HG02943 (cell line): Measurements from ENCODE around the gene SNRNP48.

Experiments
- ATAC-seq: cut with Tn5 transposase; IDR thresholded peaks from one replicate; pipeline ENCODE4 v1.9.1; 2021; ENCODE audit warnings: mild to moderate bottlenecking, low read depth, moderate library complexity; ENCODE audit not compliant: unreplicated experiment

The SNRNP48 gene

DNA sequence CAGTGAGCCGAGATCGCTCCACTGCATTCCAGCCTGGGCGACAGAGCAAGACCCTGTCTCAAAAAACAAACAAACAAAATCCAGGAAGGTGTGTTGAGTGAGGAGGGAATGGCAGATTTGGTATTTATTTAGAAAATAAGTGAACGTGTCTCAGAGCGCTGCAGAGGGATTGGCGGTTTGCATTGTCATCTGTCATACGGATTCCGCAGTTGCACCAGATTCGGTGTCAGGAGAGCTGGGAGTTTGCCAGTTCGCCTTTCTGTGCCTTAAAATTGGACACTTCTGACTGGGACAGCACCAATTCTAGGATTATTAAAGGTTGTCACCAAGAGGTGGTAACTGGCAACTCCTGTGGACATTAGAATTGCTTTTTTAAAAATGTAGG is 912 bp downstream of the SNRNP48 start:
- ATAC-seq: no peak

- no peak for ATAC-seq
These were observed 1.8 kb downstream of the SNRNP48 start for GRCh38 chr6:7591770-7592169.

DNA sequence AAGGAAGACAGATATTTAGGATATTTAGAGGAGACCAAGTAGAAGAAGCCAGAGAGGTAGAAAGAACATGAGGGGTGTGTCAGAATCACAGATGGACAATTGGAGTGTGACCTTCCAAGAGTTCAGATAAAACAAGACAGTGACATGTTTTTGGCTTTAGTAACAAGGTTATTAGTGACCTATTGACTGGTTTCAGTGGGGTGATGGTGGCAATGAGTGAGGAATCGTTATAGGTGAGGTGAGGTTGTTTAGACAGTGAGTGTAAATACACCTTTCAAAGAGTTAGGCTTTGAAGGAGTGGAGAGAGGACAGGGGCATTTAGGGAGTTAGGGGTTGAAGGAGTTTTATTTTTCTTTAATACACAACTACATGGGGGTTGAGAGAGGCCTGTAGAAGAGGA is 3.2 kb downstream of the SNRNP48 start:
- ATAC-seq: no peak

GRCh38 chr6:7594579-7595125 is 4.7 kb downstream of the SNRNP48 start:
- ATAC-seq: no peak

- no peak for ATAC-seq
These were observed 14.0 kb downstream of the SNRNP48 start for GRCh38 chr6:7604003-7604402.

DNA sequence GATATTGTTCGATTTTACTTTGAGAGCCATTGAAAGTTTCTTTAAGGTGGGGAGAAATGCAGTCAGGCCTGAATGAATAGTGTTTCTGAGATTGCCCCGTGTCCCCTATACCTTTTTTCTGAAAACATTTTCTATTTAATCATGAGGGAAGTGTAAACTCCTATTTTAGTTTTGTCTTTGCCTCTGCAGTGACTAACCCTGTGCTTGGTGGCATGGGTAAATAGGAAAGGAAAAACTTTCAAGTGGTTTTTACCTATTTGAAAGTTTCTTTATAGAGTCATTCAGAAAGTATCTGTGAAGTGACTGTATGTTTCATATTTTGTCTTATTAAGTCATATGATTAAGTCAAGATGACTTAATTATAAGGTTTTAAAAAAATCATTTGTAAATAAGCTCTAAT is 14.5 kb downstream of the SNRNP48 start:
- ATAC-seq: no peak

DNA sequence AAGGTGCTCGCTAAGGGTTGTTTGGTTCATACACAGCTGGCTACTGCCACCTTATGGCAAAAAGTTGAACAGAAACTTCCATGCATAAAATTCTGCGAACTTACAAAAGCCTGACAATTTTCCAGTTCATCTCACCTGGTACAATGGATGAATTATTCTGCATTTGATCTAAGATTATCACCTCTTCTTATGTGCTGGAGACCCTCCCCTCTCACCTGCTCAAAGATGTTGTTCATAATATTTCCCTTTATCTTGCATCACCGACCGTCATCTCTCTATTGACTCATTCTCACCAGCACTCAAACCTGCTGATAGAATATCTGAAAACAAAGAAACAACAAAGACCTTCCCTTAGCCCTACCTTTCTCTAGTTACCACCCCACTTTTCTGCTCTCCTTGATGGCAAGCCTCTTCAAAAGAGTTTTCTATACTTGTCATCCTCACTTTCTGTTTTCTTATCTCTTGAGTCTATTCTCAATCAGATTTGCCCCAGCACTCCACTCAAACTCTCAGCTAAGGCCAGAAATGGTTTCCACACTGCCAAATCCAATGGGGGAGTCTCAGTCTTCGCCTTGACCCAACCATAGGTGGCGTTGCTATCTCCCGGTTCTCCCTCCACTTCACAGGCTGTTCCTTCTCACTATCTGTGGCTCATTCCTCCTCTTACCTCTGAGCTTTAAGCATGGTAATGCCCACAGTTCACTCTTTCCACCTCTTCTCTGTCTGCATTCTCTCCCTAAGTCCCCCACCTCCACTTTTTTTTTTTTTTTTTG is 25.8 kb downstream of the SNRNP48 start:
- ATAC-seq: no peak

DNA sequence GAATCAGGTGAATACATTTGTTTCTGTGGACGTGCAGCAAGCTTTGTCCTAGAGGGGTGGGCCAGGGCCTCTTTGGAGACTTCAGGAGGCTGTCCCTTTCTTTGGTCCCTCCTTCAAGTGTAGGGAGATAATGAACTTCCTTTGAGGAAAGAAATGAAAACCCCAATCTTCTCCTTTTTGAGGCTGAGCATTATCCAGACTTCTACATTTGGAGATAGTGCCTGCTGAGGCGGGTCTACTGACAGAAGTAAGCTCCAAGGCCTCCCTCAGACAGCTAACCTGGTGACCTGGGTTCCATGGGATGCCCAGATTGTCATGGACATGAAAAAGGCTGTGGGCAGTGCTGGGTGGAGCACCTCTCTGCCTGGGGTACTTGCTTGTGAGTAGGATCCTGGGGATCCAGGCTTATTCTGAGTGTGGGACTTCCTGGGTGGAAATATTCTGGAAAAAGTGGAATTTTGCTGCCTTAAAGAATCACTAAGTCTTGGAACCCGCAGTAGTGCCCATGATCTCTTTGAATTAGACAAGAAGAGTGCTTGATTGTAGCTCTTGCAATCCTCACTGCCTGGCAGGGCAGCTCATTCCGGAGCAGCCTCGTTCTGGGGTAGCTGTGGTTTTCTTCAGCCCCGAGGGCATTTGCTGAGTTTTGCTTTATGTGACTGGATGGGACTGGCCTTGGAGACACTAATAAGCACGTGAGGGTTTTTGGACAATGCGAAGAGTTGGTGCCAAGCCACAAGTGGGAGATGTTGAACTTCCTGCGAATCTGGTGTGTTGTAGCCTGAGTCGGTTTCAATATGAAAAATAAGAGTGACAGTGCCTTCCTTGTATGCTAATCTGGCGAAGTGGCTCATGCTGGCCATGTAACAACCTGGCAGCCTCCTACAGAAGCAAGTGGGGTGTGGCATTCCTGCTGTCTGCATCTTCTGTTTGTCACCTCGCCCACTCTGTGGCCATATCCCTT is 28.1 kb downstream of the SNRNP48 start:
- no peak for ATAC-seq

DNA sequence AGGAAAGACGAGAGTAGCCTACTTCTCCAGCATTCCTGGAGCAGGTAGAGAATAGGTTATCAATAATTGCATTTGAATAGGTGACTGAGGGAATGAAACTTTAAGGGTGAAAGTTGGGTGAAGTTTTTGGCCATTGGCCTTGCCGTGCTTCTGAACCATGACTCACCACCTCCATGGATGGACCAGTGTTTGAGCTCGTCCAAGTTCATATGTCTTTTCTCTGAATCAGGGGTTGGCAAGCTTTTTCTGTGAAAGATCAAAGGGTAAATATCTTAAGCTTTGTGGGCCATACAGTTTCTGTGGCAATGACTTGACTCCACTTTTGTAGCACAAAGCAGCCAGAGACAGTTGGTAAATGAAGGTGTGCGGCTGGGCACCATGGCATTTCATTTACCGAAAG is 31.8 kb downstream of the SNRNP48 start:
- no peak for ATAC-seq

DNA sequence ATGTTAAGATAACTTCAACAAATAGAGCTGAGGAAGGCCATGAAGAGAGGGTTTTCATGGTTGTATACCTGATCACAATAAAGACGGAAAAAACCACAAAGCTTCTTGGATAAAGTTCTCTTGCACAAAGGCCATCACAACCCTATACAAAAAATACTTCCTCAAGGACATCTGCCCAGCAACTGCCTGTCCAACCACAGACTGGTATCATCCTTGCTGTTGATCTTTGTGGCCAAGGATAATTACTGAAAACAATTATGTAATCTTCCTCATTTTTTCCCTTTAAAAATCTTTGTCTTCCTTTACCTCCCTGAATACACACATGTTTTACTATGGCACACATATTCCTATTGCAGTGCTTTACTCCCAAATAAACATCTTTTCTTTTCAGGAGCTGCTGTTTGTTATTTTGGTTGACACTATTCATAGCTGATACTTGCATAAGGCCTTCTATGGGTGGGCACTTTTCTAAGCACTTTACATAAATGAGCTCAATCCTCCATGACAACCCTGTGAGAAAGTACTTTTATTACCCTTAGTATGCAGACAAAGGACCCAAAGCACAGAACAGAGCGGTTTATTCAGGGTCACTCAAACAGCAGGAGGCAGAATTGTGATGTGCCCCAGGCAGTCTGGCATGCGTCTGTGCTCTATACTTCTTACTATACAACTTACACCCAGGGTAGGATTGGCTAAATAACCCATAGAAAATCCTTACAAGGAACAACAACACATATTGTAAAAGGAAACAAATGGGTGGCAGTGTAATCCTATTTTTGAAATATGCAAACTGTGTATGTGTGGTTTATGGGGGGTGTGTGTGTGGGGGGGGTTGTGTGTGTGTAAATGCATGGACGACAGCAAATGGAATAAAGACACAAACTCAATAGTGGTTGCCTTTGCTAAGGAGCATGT is 35.1 kb downstream of the SNRNP48 start:
- no peak for ATAC-seq

DNA sequence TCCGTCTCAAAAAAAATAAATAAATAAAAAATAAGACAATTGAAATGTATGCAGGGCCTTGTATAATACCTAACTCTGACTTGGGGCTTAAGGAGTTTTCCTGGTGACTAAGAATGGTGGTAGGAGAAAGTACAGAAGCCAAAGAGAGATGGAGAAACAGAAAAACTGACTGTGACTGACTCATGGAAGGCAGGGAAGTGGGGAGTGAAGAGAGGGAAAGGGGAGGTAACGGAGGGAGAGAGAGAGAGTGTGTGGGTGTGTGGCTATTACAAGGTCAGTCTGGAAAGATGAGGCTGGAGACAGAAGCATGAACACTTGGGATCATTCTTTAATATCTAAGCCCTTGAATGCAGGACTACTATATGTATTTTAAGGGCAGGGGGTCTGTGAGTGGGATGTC is 38.5 kb downstream of the SNRNP48 start:
- no peak for ATAC-seq

DNA sequence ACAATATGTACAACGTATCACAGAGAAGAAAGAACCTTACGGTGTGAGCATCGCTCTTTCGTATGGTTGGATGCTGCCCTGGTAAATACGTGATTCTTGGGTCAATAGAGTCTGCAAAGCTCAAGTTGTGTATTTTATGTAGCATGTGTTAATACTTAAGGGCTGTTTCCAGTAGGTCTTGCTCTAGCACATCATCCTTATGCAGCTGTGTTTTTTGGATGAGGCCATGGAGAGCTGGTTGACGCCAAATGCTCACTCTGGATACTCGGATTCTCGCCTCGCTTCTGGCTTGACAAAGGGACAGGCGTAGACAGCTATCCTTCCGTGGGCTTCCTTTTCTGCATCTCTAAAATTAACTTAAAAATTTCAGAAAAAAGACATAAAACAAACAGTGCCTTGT is 38.9 kb downstream of the SNRNP48 start:
- no peak for ATAC-seq

GRCh38 chr6:7629321-7629720 is 39.3 kb downstream of the SNRNP48 start:
- ATAC-seq: no peak

DNA sequence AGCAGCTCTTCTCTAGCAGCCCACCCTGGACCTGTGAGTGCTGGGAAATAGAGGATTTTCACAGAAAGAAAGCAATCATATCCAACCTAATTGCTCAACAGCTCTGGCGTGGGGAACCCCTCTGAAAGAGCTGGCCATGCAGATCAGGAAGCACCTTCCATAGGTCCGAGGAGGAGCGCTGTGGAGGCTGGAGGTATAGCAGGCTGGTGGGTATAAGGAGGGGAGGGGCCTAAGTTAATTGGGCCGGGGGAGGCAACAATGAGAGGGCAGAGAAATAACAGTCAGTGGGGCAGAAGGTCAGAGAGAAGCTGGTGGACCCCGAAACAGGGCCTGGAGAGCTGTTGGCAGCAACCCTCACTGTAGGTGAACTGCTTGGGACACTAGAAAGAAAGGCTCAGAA is 40.8 kb downstream of the SNRNP48 start:
- ATAC-seq: no peak

DNA sequence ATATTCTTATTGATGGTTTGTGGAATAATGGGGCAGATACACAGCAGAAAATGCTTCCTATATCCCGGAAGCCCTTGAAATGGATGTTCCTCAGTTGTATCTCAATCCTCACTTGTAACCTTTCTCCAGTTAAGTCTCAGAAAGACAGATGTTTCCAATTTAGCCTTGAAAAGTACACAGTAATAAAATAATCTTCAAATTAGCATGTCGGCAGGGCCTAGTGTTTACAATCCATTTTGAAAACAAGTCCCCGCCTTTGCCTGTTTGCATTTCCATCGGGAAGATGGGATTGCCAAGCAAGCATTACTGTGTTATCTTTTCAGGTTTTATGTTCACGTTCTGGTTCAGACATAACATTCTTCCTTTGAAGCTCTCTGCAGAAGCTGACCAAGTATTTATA is 41.5 kb downstream of the SNRNP48 start:
- ATAC-seq: no peak

- ATAC-seq: no peak
These were observed 42.7 kb downstream of the SNRNP48 start for GRCh38 chr6:7632501-7633290.

DNA sequence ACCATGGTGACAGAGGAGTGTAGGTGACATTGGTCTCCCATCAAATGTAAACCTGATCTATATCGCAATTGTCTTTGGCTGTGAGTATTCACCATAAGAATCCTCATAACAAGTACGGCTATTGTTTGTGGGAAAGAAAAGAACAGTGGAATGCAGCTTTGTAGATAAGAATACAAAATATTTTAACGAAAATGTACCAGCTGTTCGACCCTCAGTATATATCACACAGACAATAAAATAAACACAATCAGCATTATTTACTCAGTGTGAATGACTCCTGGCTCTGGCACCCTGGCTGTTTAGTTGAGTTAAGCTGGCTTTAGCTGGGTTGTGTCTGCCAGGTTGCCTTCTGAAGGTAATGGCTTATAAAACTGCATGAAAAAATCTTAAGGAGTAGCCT is 43.4 kb downstream of the SNRNP48 start:
- no peak for ATAC-seq

- ATAC-seq: no peak
These were observed 46.2 kb downstream of the SNRNP48 start for GRCh38 chr6:7636151-7636550.

DNA sequence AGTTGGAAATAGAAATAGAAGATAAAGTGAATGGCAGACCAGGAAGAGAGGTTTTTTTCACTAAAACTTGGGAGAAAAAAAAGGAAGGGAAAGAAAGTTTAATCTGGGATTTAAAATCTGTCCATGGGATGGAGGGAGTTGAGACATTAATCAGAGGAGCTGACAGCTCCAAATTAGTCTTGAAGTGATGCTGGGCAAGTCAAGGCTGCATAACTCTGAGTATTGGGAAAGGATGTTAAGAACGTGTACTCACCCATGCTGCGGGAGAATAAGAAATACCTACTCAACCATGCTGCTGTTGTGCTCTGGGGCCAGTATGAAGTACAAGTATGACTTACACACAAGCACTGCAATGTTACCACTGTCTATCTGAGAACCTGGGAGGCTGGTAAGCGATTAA is 47.5 kb downstream of the SNRNP48 start:
- no peak for ATAC-seq

GRCh38 chr6:7639427-7639826 is 49.4 kb downstream of the SNRNP48 start:
- ATAC-seq: no peak
